ENCODE results near the gene C12orf60. TPM values are rescaled to one million over a fixed set of nuclear protein-coding genes. Genes with fewer than 3 reads are reported as not detected.
A peak's percentile ranks its signal among the peaks of the same experiment; 100 is the strongest.

C12orf60 gene
- total RNA-seq, 1 donor from 2014 or later, result 1.3 TPM

GRCh38 chr12:14775636-14775980 is 27.9 kb upstream of the C12orf60 start:
- peak overlapping the region; percentile 98 for H3K27ac Mint-ChIP-seq
- H3K27me3 Mint-ChIP-seq (ENCODE audit: low read depth), result no peaks in the 10 kb centered on the region
- H3K36me3 Mint-ChIP-seq, result no peaks in the 10 kb centered on the region
- H3K4me3 Mint-ChIP-seq, result peak overlapping the region; percentile 96
- H3K9me3 Mint-ChIP-seq, result no peaks in the 10 kb centered on the region
- DNase-seq (ENCODE audit: low spot score in 2 of 2, unreplicated experiment in 2 of 2), result no peak
- TF ChIP-seq CTCF (IDR thresholded peaks at IDR 0.05; ENCODE audit: unreplicated experiment), result no peak
- peaks cover 46% of the 10 kb centered on the region for H3K4me1 Mint-ChIP-seq

GRCh38 chr12:14776236-14776961 is 27.1 kb upstream of the C12orf60 start:
- no peak for DNase-seq (ENCODE audit: low spot score in 2 of 2, unreplicated experiment in 2 of 2)

GRCh38 chr12:14777271-14777670 is 26.2 kb upstream of the C12orf60 start:
- H3K27me3 Mint-ChIP-seq (ENCODE audit: low read depth), result no peaks in the 10 kb centered on the region

More at GRCh38 chr12:14776236-14776961, 27.1 kb upstream of the C12orf60 start:
- peak overlapping the region; percentile 96 for H3K4me3 Mint-ChIP-seq
- H3K27ac Mint-ChIP-seq, result peak overlapping the region; percentile 98
- peaks cover 44% of the 10 kb centered on the region for H3K4me1 Mint-ChIP-seq
- no peaks in the 10 kb centered on the region for H3K27me3 Mint-ChIP-seq (ENCODE audit: low read depth)
- H3K36me3 Mint-ChIP-seq, result no peaks in the 10 kb centered on the region
- TF ChIP-seq CTCF (IDR thresholded peaks at IDR 0.05; ENCODE audit: unreplicated experiment), result peak; percentile 45
- no peaks in the 10 kb centered on the region for H3K9me3 Mint-ChIP-seq

GRCh38 chr12:14779834-14780233 is 23.6 kb upstream of the C12orf60 start:
- H3K4me1 Mint-ChIP-seq, result peaks cover 29% of the 10 kb centered on the region

More at GRCh38 chr12:14777271-14777670, 26.2 kb upstream of the C12orf60 start:
- Mint-ChIP-seq H3K4me1 (peaks cover 36% of the 10 kb centered on the region), H3K4me3 (no peak overlapping the region), H3K27ac (peak overlapping the region; percentile 98), H3K36me3 (no peaks in the 10 kb centered on the region), H3K9me3 (no peaks in the 10 kb centered on the region)
- no peak for TF ChIP-seq CTCF (IDR thresholded peaks at IDR 0.05; ENCODE audit: unreplicated experiment)
- DNase-seq (ENCODE audit: low spot score in 2 of 2, unreplicated experiment in 2 of 2), result no peak

GRCh38 chr12:14780859-14781258 is 22.6 kb upstream of the C12orf60 start:
- H3K27ac Mint-ChIP-seq, result no peak overlapping the region
- no peaks in the 10 kb centered on the region for H3K27me3 Mint-ChIP-seq (ENCODE audit: low read depth)
- no peak for TF ChIP-seq CTCF (IDR thresholded peaks at IDR 0.05; ENCODE audit: unreplicated experiment)
- no peak for DNase-seq (ENCODE audit: low spot score in 2 of 2, unreplicated experiment in 2 of 2)
- peaks cover 21% of the 10 kb centered on the region for H3K4me1 Mint-ChIP-seq
- peaks cover 6% of the 10 kb centered on the region for H3K36me3 Mint-ChIP-seq
- H3K4me3 Mint-ChIP-seq, result no peak overlapping the region
- H3K9me3 Mint-ChIP-seq, result no peaks in the 10 kb centered on the region

More at GRCh38 chr12:14779834-14780233, 23.6 kb upstream of the C12orf60 start:
- H3K4me3 Mint-ChIP-seq, result no peak overlapping the region
- H3K9me3 Mint-ChIP-seq, result no peaks in the 10 kb centered on the region
- no peak for TF ChIP-seq CTCF (IDR thresholded peaks at IDR 0.05; ENCODE audit: unreplicated experiment)
- no peaks in the 10 kb centered on the region for H3K27me3 Mint-ChIP-seq (ENCODE audit: low read depth)
- peaks cover 5% of the 10 kb centered on the region for H3K36me3 Mint-ChIP-seq
- H3K27ac Mint-ChIP-seq, result no peak overlapping the region
- DNase-seq (ENCODE audit: low spot score in 2 of 2, unreplicated experiment in 2 of 2), result no peak
